H1 (cell line): ENCODE measurements around the gene GRID2. TPM values are rescaled to one million over a fixed set of nuclear protein-coding genes. Genes with fewer than 3 reads are reported as not detected.

Experiments used
- ASH2L ChIP-seq: fragments of 200-600, 300-600 bp; sonication (generic); IDR thresholded peaks from one replicate; pipeline ENCODE4 v1.7.1; 2017; ENCODE audit warnings: low read length
- HDAC6 ChIP-seq: IDR thresholded peaks from one replicate; pipeline ENCODE4 v1.7.1; 2012; ENCODE audit warnings: low read depth, mild to moderate bottlenecking, inconsistent platforms, low read length, moderate library complexity
- polyA plus RNA-seq, 7 experiments: library from polyadenylated mRNA; depleted of rRNA in 3 of 7; stranded (reverse) in 5 of 7; unstranded in 2 of 7; fragments of >200 nt in 5 of 7; fragments of 200-250 nt in 2 of 7; gene quantifications; 1 replicate in 5 of 7; 2 replicates in 1 of 7; 4 replicates in 1 of 7; pipeline versions ENCODE4 v1.2.1 to v1.2.3, GENCODE V29; 2011 to 2013; ENCODE audit warnings: missing spikeins in 2 of 7, mixed read lengths in 2 of 7
- total RNA-seq: library from RNA; stranded (reverse); fragmentation: NEBNext Ultra II Directional; extraction: Animal tissue kit (Norgen Biotek cat#: 25700); gene quantifications from 2 replicates; pipeline ENCODE4 v1.2.1, GENCODE V29; 2021
- TF ChIP-seq, protein P1 (sequence below): IDR thresholded peaks from 2 replicates; pipeline ENCODE4 v1.6.1; 2012; ENCODE audit warnings: low read length, inconsistent platforms

The GRID2 gene
- total and polyA plus RNA-seq, 2 of the 8 experiments (the other 6 are each of a cell fraction or from before 2014, with no cell fraction given): 31.1 to 81.9 TPM

DNA sequence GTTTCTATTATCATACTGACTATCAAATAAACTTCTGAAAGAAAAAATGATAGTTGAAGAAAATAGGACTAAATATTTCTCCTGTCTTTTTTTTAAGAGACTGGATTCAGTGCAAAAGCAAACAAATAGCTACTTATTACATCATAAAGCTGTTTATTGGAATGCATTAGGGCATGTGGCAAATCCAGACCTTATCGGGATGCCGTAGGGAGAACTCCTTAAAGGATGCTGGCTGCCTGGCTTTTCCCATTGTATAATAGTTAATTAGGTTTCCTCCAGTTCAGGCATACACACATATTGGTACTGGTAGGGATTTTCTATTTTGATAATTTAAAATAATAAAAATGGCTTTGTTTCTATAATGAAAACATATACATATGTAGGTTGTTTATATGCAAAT, 985.5 kb downstream of the GRID2 start (continued):
- TF ChIP-seq HDAC6 (no peak), ASH2L (no peak)
- TF ChIP-seq, protein P1, sequence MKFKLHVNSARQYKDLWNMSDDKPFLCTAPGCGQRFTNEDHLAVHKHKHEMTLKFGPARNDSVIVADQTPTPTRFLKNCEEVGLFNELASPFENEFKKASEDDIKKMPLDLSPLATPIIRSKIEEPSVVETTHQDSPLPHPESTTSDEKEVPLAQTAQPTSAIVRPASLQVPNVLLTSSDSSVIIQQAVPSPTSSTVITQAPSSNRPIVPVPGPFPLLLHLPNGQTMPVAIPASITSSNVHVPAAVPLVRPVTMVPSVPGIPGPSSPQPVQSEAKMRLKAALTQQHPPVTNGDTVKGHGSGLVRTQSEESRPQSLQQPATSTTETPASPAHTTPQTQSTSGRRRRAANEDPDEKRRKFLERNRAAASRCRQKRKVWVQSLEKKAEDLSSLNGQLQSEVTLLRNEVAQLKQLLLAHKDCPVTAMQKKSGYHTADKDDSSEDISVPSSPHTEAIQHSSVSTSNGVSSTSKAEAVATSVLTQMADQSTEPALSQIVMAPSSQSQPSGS: no peak
